GM12878 (cell line): ENCODE measurements around the gene DNAAF8. TPM values are rescaled to one million over a fixed set of nuclear protein-coding genes. Genes with fewer than 3 reads are reported as not detected.

Experiments
- ATAC-seq: fragments of 200-7000 bp; cut with Tn5 transposase; 3 replicates; pipeline ENCODE4 v1.9.1; 2020; ENCODE audit warnings: mild to moderate bottlenecking, moderate library complexity
- BruUV-seq: library from RNA; stranded (reverse); fragments of 400-500 nt; replicated peaks from 2 replicates; lab custom pipeline; 2021; lab: Mats Ljungman, UMichigan
- CTCF ChIA-PET: fragments of 300-600 bp; sonication (Branson Sonifier 250); formaldehyde crosslinking; extraction: SDS; loops from one replicate; lab custom pipeline; 2021; ENCODE audit warnings: inconsistent platforms; lab: Yijun Ruan, JAX
- POLR2A ChIA-PET: fragments of 350-600 bp; formaldehyde crosslinking; extraction: SDS; loops from one replicate; lab custom pipeline; 2021; ENCODE audit warnings: inconsistent platforms; lab: Charles Lee
- RAD21 ChIA-PET: fragments of 300-600 bp; sonication (Branson Sonifier 250); formaldehyde crosslinking; loops from one replicate; lab custom pipeline; 2023; ENCODE audit warnings: antibody characterized with exemption; ENCODE audit not compliant: unreplicated experiment; lab: Charles Lee
- SMC1A ChIA-PET: fragments of 300-600 bp; sonication (Branson Sonifier 250); formaldehyde crosslinking; loops from one replicate; lab custom pipeline; 2023; ENCODE audit not compliant: unreplicated experiment, uncharacterized antibody; lab: Charles Lee
- DNase-seq: peaks from one replicate; pipeline ENCODE4 v3.0.0-alpha.2; 2011; ENCODE audit warnings: low read depth, low spot score
- FAIRE-seq: peaks from 3 replicates; lab custom pipeline; 2011; peaks lifted over from hg19 to GRCh38; lab: Jason Lieb, UNC
- H2AFZ ChIP-seq: 2 replicates; pipeline ENCODE4 v1.6.0; 2011; ENCODE audit warnings: low read depth, low read length, control low read depth; ENCODE audit not compliant: control insufficient read depth
- H3K27ac ChIP-seq: 2 replicates; pipeline ENCODE4 v1.5.1; 2011; ENCODE audit warnings: control low read depth; ENCODE audit not compliant: control insufficient read depth, insufficient read depth
- H3K27me3 ChIP-seq, 2 experiments: replicated peaks in 1 of 2; 2 replicates each; pipeline versions ENCODE4 v1.6.0 to v1.6.1; 2011; ENCODE audit warnings: low read length in 1 of 2; ENCODE audit not compliant: control insufficient read depth in 2 of 2, insufficient read depth in 2 of 2
- H3K36me3 ChIP-seq, 2 experiments: 2 replicates each; pipeline ENCODE4 v1.5.1; 2011; ENCODE audit warnings: low read length in 1 of 2; ENCODE audit not compliant: control insufficient read depth in 2 of 2, insufficient read depth in 2 of 2
- H3K4me1 ChIP-seq: 2 replicates; pipeline ENCODE4 v1.6.1; 2011; ENCODE audit warnings: mild to moderate bottlenecking, low read length, moderate library complexity, mixed read lengths; ENCODE audit not compliant: control insufficient read depth, insufficient read depth
- H3K4me2 ChIP-seq: 2 replicates; pipeline ENCODE4 v1.6.0; 2011; ENCODE audit warnings: control low read depth; ENCODE audit not compliant: control insufficient read depth, insufficient read depth
- H3K4me3 ChIP-seq: fragments of 200-600 bp; sonication (generic); 2 replicates; pipeline ENCODE4 v1.5.1; 2016
- H3K79me2 ChIP-seq: 2 replicates; pipeline ENCODE4 v1.6.0; 2011; ENCODE audit warnings: low read length; ENCODE audit not compliant: control insufficient read depth, insufficient read depth
- H3K9ac ChIP-seq: 2 replicates; pipeline ENCODE4 v1.8.0; 2011; ENCODE audit warnings: low read length, control low read depth, mixed read lengths; ENCODE audit not compliant: control insufficient read depth, insufficient read depth
- H3K9me3 ChIP-seq: replicated peaks from 3 replicates; pipeline ENCODE4 v1.5.1; 2011; ENCODE audit warnings: mild to moderate bottlenecking, low read length; ENCODE audit not compliant: control insufficient read depth, insufficient read depth
- H4K20me1 ChIP-seq: 2 replicates; pipeline ENCODE4 v1.6.0; 2011; ENCODE audit not compliant: control insufficient read depth, insufficient read depth
- BMI1 ChIP-seq: fragments of 450-650 bp; IDR thresholded peaks from 2 replicates; pipeline ENCODE4 v1.6.1; 2016; ENCODE audit warnings: mild to moderate bottlenecking, moderate library complexity, borderline replicate concordance
- CEBPZ ChIP-seq: fragments of 150-350 bp; IDR thresholded peaks from 2 replicates; pipeline ENCODE4 v1.6.1; 2016; ENCODE audit warnings: low read depth, low read length
- FOXM1 ChIP-seq: IDR thresholded peaks from 2 replicates; pipeline ENCODE4 v1.6.1; 2012; ENCODE audit warnings: low read depth, mild to moderate bottlenecking, inconsistent platforms, low read length, moderate library complexity
- POLR2AphosphoS2 ChIP-seq: IDR thresholded peaks from 2 replicates; pipeline ENCODE4 v1.6.1; 2011; ENCODE audit warnings: low read depth, mild to moderate bottlenecking, low read length, improper control_type of control experiment, moderate library complexity
- SPI1 ChIP-seq: IDR thresholded peaks from 2 replicates; pipeline ENCODE4 v1.6.1; 2011; ENCODE audit warnings: low read depth, mild to moderate bottlenecking, low read length, moderate library complexity, borderline replicate concordance; ENCODE audit not compliant: insufficient read depth
- WGBS: methylation state at CpG from one replicate; pipeline ENCODE4 v1.1.6; 2016; ENCODE audit warnings: low lambda C conversion rate; ENCODE audit not compliant: insufficient replicate concordance, insufficient coverage; ENCODE audit errors: missing lambda C conversion rate; 5-methylcytosine and 5-hydroxymethylcytosine counted together
- in situ Hi-C: fragments of 300-500 bp; cut with MboI; formaldehyde crosslinking; loops from 9 replicates; pipeline ENCODE4 v1.14.3; 2018; ENCODE audit warnings: mixed read lengths
- intact Hi-C: fragments of 100-400 bp; cut with micrococcal nuclease; formaldehyde crosslinking; loops from one replicate; pipeline ENCODE4 v1.14.2; 2022; ENCODE audit not compliant: unreplicated experiment
- polyA plus RNA-seq, 11 experiments: library from polyadenylated mRNA; depleted of rRNA in 4 of 11; unstranded in 6 of 11; stranded (reverse) in 5 of 11; fragments of >200 nt; fragmentation: Nextera tagmentation in 4 of 11; fragmentation: Illumina TruSeq in 1 of 11; extraction: Ambion mirVana in 4 of 11; extraction: Trizol in 1 of 11; gene quantifications; 1 replicate in 1 of 11; 2 replicates in 10 of 11; pipeline versions ENCODE4 v1.2.1 to v1.2.3, GENCODE V29; 2011 to 2016; ENCODE audit warnings: inconsistent platforms in 2 of 11, missing spikeins in 2 of 11, low read depth in 1 of 11
- total RNA-seq, 4 experiments: library from RNA; depleted of rRNA in 3 of 4; stranded (reverse); fragments of >200 nt in 3 of 4; fragmentation: Illumina TruSeq in 1 of 4; extraction: Trizol in 1 of 4; gene quantifications; 2 replicates each; pipeline versions ENCODE4 v1.2.1 to v1.2.3, GENCODE V29; 2013 to 2021
- TF ChIP-seq, protein P1 (sequence below): fragments of 450-650 bp; IDR thresholded peaks from 2 replicates; pipeline ENCODE4 v1.6.1; 2014; ENCODE audit warnings: mild to moderate bottlenecking

DNAAF8 gene
- total and polyA plus RNA-seq, 10 of the 15 experiments (the other 5 are each of a cell fraction or from before 2014, with no cell fraction given): 0.01 to 0.78 (median 0.22) TPM; not detected in 2

- TF ChIP-seq CEBPZ: no peak
- TF ChIP-seq BMI1: no peak
- TF ChIP-seq, all 136 proteins: peak for 0
Measured at GRCh38 chr16:4743226-4743878, 9.0 kb downstream of the DNAAF8 start (continued).

- ChIA-PET POLR2A (no interaction called here), SMC1A (no interaction called here), RAD21 (no interaction called here), CTCF (no interaction called here)
- 69% methylated on average over 13 of the region's 13 CpGs for WGBS
- FAIRE-seq: no peak
- no peak for DNase-seq
- Histone ChIP-seq H4K20me1 (no peaks in the 10 kb centered on the region), H2AFZ (no peak overlapping the region), H3K79me2 (no peaks in the 10 kb centered on the region), H3K9ac (no peak overlapping the region), H3K4me2 (no peak overlapping the region), H3K27me3 (no peaks in the 10 kb centered on the region), H3K9me3 (no peaks in the 10 kb centered on the region), H3K27ac (no peak overlapping the region), H3K36me3 (no peaks in the 10 kb centered on the region; a peak in 1 of 4 replicates), H3K4me3 (no peak overlapping the region), H3K4me1 (peaks cover 8% of the 10 kb centered on the region)
- BruUV-seq: no TSS peak
- no peak for ATAC-seq
- no peak for TF ChIP-seq FOXM1
- TF ChIP-seq, protein P1, sequence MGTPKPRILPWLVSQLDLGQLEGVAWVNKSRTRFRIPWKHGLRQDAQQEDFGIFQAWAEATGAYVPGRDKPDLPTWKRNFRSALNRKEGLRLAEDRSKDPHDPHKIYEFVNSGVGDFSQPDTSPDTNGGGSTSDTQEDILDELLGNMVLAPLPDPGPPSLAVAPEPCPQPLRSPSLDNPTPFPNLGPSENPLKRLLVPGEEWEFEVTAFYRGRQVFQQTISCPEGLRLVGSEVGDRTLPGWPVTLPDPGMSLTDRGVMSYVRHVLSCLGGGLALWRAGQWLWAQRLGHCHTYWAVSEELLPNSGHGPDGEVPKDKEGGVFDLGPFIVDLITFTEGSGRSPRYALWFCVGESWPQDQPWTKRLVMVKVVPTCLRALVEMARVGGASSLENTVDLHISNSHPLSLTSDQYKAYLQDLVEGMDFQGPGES: no peak
- no peak for TF ChIP-seq POLR2AphosphoS2
- TF ChIP-seq SPI1: peak; percentile 46; the same call in 1 of the 2 replicates
- in situ Hi-C loops (no loop called here), intact Hi-C loops (no loop called here)
Measured at GRCh38 chr16:4744555-4745273, 10.4 kb downstream of the DNAAF8 start.
